ENCODE measurements around the gene DISC1. TPM values are rescaled to one million over a fixed set of nuclear protein-coding genes. Genes with fewer than 3 reads are reported as not detected.
A peak's percentile ranks its signal among the peaks of the same experiment; 100 is the strongest.

The DISC1 gene
- total and polyA plus RNA-seq, 2 donors (not counting 1 experiment from before 2014, with no cell fraction given), result 2.0 to 4.3 TPM

- H4K20me1 ChIP-seq (ENCODE audit: control insufficient read depth, extremely low read depth, insufficient read depth, low read length), result no peaks in the 10 kb centered on the region
- H3K9ac ChIP-seq (ENCODE audit: insufficient read depth, low read length), result no peak overlapping the region
- no peaks in the 10 kb centered on the region for H3K36me3 ChIP-seq (ENCODE audit: control insufficient read depth, insufficient read depth, low read length)
- no peak overlapping the region for H2AFZ ChIP-seq (ENCODE audit: low read length)
- no peaks in the 10 kb centered on the region for H3K9me3 ChIP-seq (ENCODE audit: control insufficient read depth, insufficient read depth, low read depth, low read length)
- H3K27ac ChIP-seq (ENCODE audit: insufficient read depth, low read length), result no peak overlapping the region
- DNase-seq (ENCODE audit: low read depth in 2 of 2), result no peak
- H3K4me1 ChIP-seq (ENCODE audit: control insufficient read depth, extremely low read depth, insufficient read depth, low read length), result no peaks in the 10 kb centered on the region
- no peak for TF ChIP-seq EZH2 (IDR thresholded peaks at IDR 0.05; ENCODE audit: low read length, missing control alignments)
- TF ChIP-seq CTCF (conservative IDR thresholded peaks at IDR 0.05 in 1 of 2, IDR thresholded peaks at IDR 0.05 in 1 of 2; ENCODE audit: low read depth in 1 of 2, low read length in 2 of 2), result no peak
- no peaks in the 10 kb centered on the region for H3K27me3 ChIP-seq (ENCODE audit: control insufficient read depth, insufficient read depth, low read length)
- no peaks in the 10 kb centered on the region for H3K79me2 ChIP-seq (ENCODE audit: control insufficient read depth, insufficient read depth, low read length)
- H3K4me3 ChIP-seq (replicated peaks in 1 of 4; ENCODE audit: control extremely low read depth in 1 of 4, insufficient read depth in 1 of 4, low read depth in 3 of 4, low read length in 4 of 4), result no peak overlapping the region
- H3K4me2 ChIP-seq (ENCODE audit: extremely low read depth, insufficient read depth, low read length), result no peak overlapping the region
These were observed 54.4 kb downstream of the DISC1 start for GRCh38 chr1:231681006-231681405.

- no peaks in the 10 kb centered on the region for H4K20me1 ChIP-seq (ENCODE audit: control insufficient read depth, extremely low read depth, insufficient read depth, low read length)
- no peaks in the 10 kb centered on the region for H3K4me1 ChIP-seq (ENCODE audit: control insufficient read depth, extremely low read depth, insufficient read depth, low read length)
- no peak overlapping the region for H3K27ac ChIP-seq (ENCODE audit: insufficient read depth, low read length)
- DNase-seq (ENCODE audit: low read depth in 2 of 2), result no peak
- H3K9me3 ChIP-seq (ENCODE audit: control insufficient read depth, insufficient read depth, low read depth, low read length), result no peaks in the 10 kb centered on the region
- H2AFZ ChIP-seq (ENCODE audit: low read length), result no peak overlapping the region
- no peaks in the 10 kb centered on the region for H3K79me2 ChIP-seq (ENCODE audit: control insufficient read depth, insufficient read depth, low read length)
- TF ChIP-seq CTCF (conservative IDR thresholded peaks at IDR 0.05 in 1 of 2, IDR thresholded peaks at IDR 0.05 in 1 of 2; ENCODE audit: low read depth in 1 of 2, low read length in 2 of 2), result no peak
- no peak for TF ChIP-seq EZH2 (IDR thresholded peaks at IDR 0.05; ENCODE audit: low read length, missing control alignments)
- H3K9ac ChIP-seq (ENCODE audit: insufficient read depth, low read length), result no peak overlapping the region
- H3K4me2 ChIP-seq (ENCODE audit: extremely low read depth, insufficient read depth, low read length), result no peak overlapping the region
- no peaks in the 10 kb centered on the region for H3K27me3 ChIP-seq (ENCODE audit: control insufficient read depth, insufficient read depth, low read length)
- no peak overlapping the region for H3K4me3 ChIP-seq (replicated peaks in 1 of 4; ENCODE audit: control extremely low read depth in 1 of 4, insufficient read depth in 1 of 4, low read depth in 3 of 4, low read length in 4 of 4)
- H3K36me3 ChIP-seq (ENCODE audit: control insufficient read depth, insufficient read depth, low read length), result no peaks in the 10 kb centered on the region
These were observed 56.2 kb downstream of the DISC1 start for GRCh38 chr1:231682779-231683178.

- Histone ChIP-seq H3K4me3 (replicated peaks in 1 of 4; ENCODE audit: control extremely low read depth in 1 of 4, insufficient read depth in 1 of 4, low read depth in 3 of 4, low read length in 4 of 4) (no peak overlapping the region), H3K79me2 (ENCODE audit: control insufficient read depth, insufficient read depth, low read length) (no peaks in the 10 kb centered on the region), H4K20me1 (ENCODE audit: control insufficient read depth, extremely low read depth, insufficient read depth, low read length) (no peaks in the 10 kb centered on the region), H3K4me2 (ENCODE audit: extremely low read depth, insufficient read depth, low read length) (no peak overlapping the region), H3K27ac (ENCODE audit: insufficient read depth, low read length) (no peak overlapping the region), H3K4me1 (ENCODE audit: control insufficient read depth, extremely low read depth, insufficient read depth, low read length) (no peaks in the 10 kb centered on the region), H3K9me3 (ENCODE audit: control insufficient read depth, insufficient read depth, low read depth, low read length) (no peaks in the 10 kb centered on the region), H3K36me3 (ENCODE audit: control insufficient read depth, insufficient read depth, low read length) (no peaks in the 10 kb centered on the region), H3K27me3 (ENCODE audit: control insufficient read depth, insufficient read depth, low read length) (no peaks in the 10 kb centered on the region), H2AFZ (ENCODE audit: low read length) (no peak overlapping the region), H3K9ac (ENCODE audit: insufficient read depth, low read length) (no peak overlapping the region)
- peak in 1 of 2 donors; percentile 13 for DNase-seq (ENCODE audit: low read depth in 2 of 2)
- TF ChIP-seq EZH2 (IDR thresholded peaks at IDR 0.05; ENCODE audit: low read length, missing control alignments) (no peak), CTCF (conservative IDR thresholded peaks at IDR 0.05 in 1 of 2, IDR thresholded peaks at IDR 0.05 in 1 of 2; ENCODE audit: low read depth in 1 of 2, low read length in 2 of 2) (no peak)
These were observed 57.0 kb downstream of the DISC1 start for GRCh38 chr1:231683439-231684165.

All from fibroblast of lung (primary cell).